NB4 (cell line): ENCODE results near the gene CIB4.
"Not testable (repeated sequence)": the region's sequence is repeated elsewhere in the genome, so short reads cannot be mapped to it uniquely, and the experiment has no call there.

ENCODE experiments used
- CTCF ChIP-seq: IDR thresholded peaks from one replicate; pipeline ENCODE4 v1.5.1; 2012; ENCODE audit warnings: low read depth, low read length
- MYC ChIP-seq: IDR thresholded peaks from 2 replicates; pipeline ENCODE4 v1.6.1; 2011; ENCODE audit warnings: low read depth, low read length
- POLR2A ChIP-seq: IDR thresholded peaks from 2 replicates; pipeline ENCODE4 v1.6.1; 2011; ENCODE audit warnings: mild to moderate bottlenecking; ENCODE audit not compliant: insufficient read length; ENCODE audit errors: extremely low read depth
- TF ChIP-seq, protein P1 (sequence below): IDR thresholded peaks from 2 replicates; pipeline ENCODE4 v1.6.1; 2011; ENCODE audit warnings: low read depth, low read length

GRCh38 chr2:26655120-26655519 is 14.0 kb upstream of the CIB4 start:
- TF ChIP-seq CTCF, POLR2A, MYC: not testable (repeated sequence)
- TF ChIP-seq, protein P1, sequence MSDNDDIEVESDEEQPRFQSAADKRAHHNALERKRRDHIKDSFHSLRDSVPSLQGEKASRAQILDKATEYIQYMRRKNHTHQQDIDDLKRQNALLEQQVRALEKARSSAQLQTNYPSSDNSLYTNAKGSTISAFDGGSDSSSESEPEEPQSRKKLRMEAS: not testable (repeated sequence)
